Stimulated activated CD8-positive, alpha-beta memory T cell treated with anti-CD3 and anti-CD28 coated beads, Interleukin-2, amount 100 ng/mL, for 1 hour (primary cell): ENCODE results near the gene NKAIN2.

ENCODE experiments used
- DNase-seq, 2 donors: peaks; one replicate each; pipeline ENCODE4 v3.0.0-alpha.2; 2020; ENCODE audit warnings: low read depth in 2 of 2

Gene NKAIN2

GRCh38 chr6:124769811-124770544, 966.3 kb downstream of the NKAIN2 start:
- DNase-seq = no peak

GRCh38 chr6:124770784-124771183, 967.1 kb downstream of the NKAIN2 start:
- DNase-seq = no peak

GRCh38 chr6:124772733-124773319, 969.2 kb downstream of the NKAIN2 start:
- no peak for DNase-seq

GRCh38 chr6:124775121-124775520, 971.5 kb downstream of the NKAIN2 start:
- DNase-seq = no peak

GRCh38 chr6:124777863-124778262, 974.2 kb downstream of the NKAIN2 start:
- DNase-seq = no peak

- no peak for DNase-seq
Observed at GRCh38 chr6:124780623-124781022, 977.0 kb downstream of the NKAIN2 start.

GRCh38 chr6:124783344-124783743, 979.7 kb downstream of the NKAIN2 start:
- DNase-seq = no peak

- no peak for DNase-seq
Observed at GRCh38 chr6:124791156-124791555, 987.5 kb downstream of the NKAIN2 start.

- DNase-seq = no peak
Observed at GRCh38 chr6:124792386-124792785, 988.7 kb downstream of the NKAIN2 start.

- no peak for DNase-seq
Observed at GRCh38 chr6:124793398-124793797, 989.7 kb downstream of the NKAIN2 start.

GRCh38 chr6:124795643-124796463, 992.2 kb downstream of the NKAIN2 start:
- DNase-seq = no peak

- DNase-seq = no peak
Observed at GRCh38 chr6:124796464-124796970, 992.9 kb downstream of the NKAIN2 start.

- no peak for DNase-seq
Observed at GRCh38 chr6:124797224-124797623, 993.6 kb downstream of the NKAIN2 start.

- DNase-seq = no peak
Observed at GRCh38 chr6:124798942-124799496, 995.4 kb downstream of the NKAIN2 start.

GRCh38 chr6:124799638-124800037, 996.0 kb downstream of the NKAIN2 start:
- DNase-seq = no peak

GRCh38 chr6:124800222-124800621, 996.6 kb downstream of the NKAIN2 start:
- DNase-seq = no peak

- no peak for DNase-seq
Observed at GRCh38 chr6:124812067-124812466, 1008.4 kb downstream of the NKAIN2 start.

GRCh38 chr6:124819346-124819745, 1015.7 kb downstream of the NKAIN2 start:
- no peak for DNase-seq

- no peak for DNase-seq
Observed at GRCh38 chr6:124822204-124822613, 1018.5 kb downstream of the NKAIN2 start.

- no peak for DNase-seq
Observed at GRCh38 chr6:124822721-124823120, 1019.1 kb downstream of the NKAIN2 start.

- DNase-seq = no peak
Observed at GRCh38 chr6:124823240-124824111, 1019.8 kb downstream of the NKAIN2 start.
